CD14-positive monocyte (primary cell): Measurements from ENCODE around the gene NSMF. TPM values are rescaled to one million over a fixed set of nuclear protein-coding genes. Genes with fewer than 3 reads are reported as not detected.

Source experiments
- DNase-seq, 3 donors: peaks; one replicate each; pipeline ENCODE4 v3.0.0-alpha.2; 2011 to 2022
- H2AFZ ChIP-seq: 2 replicates; pipeline ENCODE4 v1.6.0; 2012; ENCODE audit warnings: mild to moderate bottlenecking, low read depth, low read length, inconsistent platforms; ENCODE audit not compliant: insufficient read depth, poor library complexity, severe bottlenecking
- H3K27ac ChIP-seq, 2 donors: 1 replicate in 1 of 2; 2 replicates in 1 of 2; pipeline ENCODE4 v1.5.1; 2012 to 2013; ENCODE audit warnings: low read length in 2 of 2, control low read depth in 1 of 2, inconsistent platforms in 1 of 2, low read depth in 1 of 2, mild to moderate bottlenecking in 1 of 2
- H3K27me3 ChIP-seq, 2 donors: one replicate each; pipeline versions ENCODE4 v1.6.0 to v1.6.1; 2011 to 2013; ENCODE audit warnings: low read length in 2 of 2; ENCODE audit not compliant: control insufficient read depth in 2 of 2, insufficient read depth in 2 of 2
- H3K36me3 ChIP-seq, 2 donors: replicated peaks in 1 of 2; 1 replicate in 1 of 2; 2 replicates in 1 of 2; pipeline versions ENCODE4 v1.5.1 to v1.6.1; 2012 to 2013; ENCODE audit warnings: low read length in 2 of 2, control low read depth in 1 of 2, inconsistent platforms in 1 of 2, mild to moderate bottlenecking in 1 of 2; ENCODE audit not compliant: insufficient read depth in 2 of 2, control insufficient read depth in 1 of 2
- H3K4me1 ChIP-seq, 2 donors: 1 replicate in 1 of 2; 2 replicates in 1 of 2; pipeline versions ENCODE4 v1.5.1 to v1.6.1; 2012 to 2013; ENCODE audit warnings: low read length in 2 of 2, control low read depth in 1 of 2, inconsistent platforms in 1 of 2, mild to moderate bottlenecking in 1 of 2, moderate library complexity in 1 of 2; ENCODE audit not compliant: insufficient read depth in 2 of 2, control insufficient read depth in 1 of 2
- H3K4me2 ChIP-seq: replicated peaks from 2 replicates; pipeline ENCODE3; 2012; ENCODE audit warnings: low read length, moderate library complexity, mild to moderate bottlenecking; ENCODE audit not compliant: poor library complexity, severe bottlenecking; ENCODE audit errors: extremely low read depth
- H3K4me3 ChIP-seq, 3 experiments: fragments of 200-600 bp in 1 of 3; sonication (generic) in 1 of 3; replicated peaks in 1 of 3; 1 replicate in 2 of 3; 2 replicates in 1 of 3; pipeline ENCODE4 v1.5.1; 2011 to 2013; ENCODE audit warnings: low read length in 3 of 3, mild to moderate bottlenecking in 3 of 3, control low read depth in 2 of 3, low read depth in 2 of 3, inconsistent platforms in 1 of 3, moderate library complexity in 1 of 3
- H3K79me2 ChIP-seq: 2 replicates; pipeline ENCODE4 v1.6.0; 2012; ENCODE audit warnings: mild to moderate bottlenecking, control low read depth, inconsistent platforms, low read length, moderate library complexity; ENCODE audit not compliant: insufficient read depth
- H3K9ac ChIP-seq: 2 replicates; pipeline ENCODE4 v1.6.0; 2017; ENCODE audit warnings: low read length, mild to moderate bottlenecking; ENCODE audit not compliant: insufficient read depth, poor library complexity, severe bottlenecking
- H3K9me3 ChIP-seq, 2 donors: replicated peaks in 1 of 2; 1 replicate in 1 of 2; 2 replicates in 1 of 2; pipeline versions ENCODE4 v1.5.1 to v1.6.1; 2012 to 2013; ENCODE audit warnings: low read length in 2 of 2, control low read depth in 1 of 2; ENCODE audit not compliant: control insufficient read depth in 1 of 2, insufficient read depth in 1 of 2
- H4K20me1 ChIP-seq: 2 replicates; pipeline ENCODE4 v1.6.0; 2012; ENCODE audit warnings: mild to moderate bottlenecking, low read length, control low read depth, moderate library complexity; ENCODE audit not compliant: insufficient read depth
- H3K27ac Mint-ChIP-seq, 7 donors: one replicate each; pipeline ENCODE4 v1.8.0; 2020; ENCODE audit warnings: mild to moderate bottlenecking in 7 of 7, mixed read lengths in 7 of 7, moderate library complexity in 6 of 7, inconsistent platforms in 2 of 7
- H3K27me3 Mint-ChIP-seq, 3 donors: one replicate each; pipeline ENCODE4 v1.8.0; 2021 to 2022; ENCODE audit warnings: low read depth in 3 of 3, mild to moderate bottlenecking in 3 of 3, mixed read lengths in 3 of 3, moderate library complexity in 3 of 3, inconsistent platforms in 1 of 3
- H3K36me3 Mint-ChIP-seq, 2 donors: one replicate each; pipeline ENCODE4 v1.8.0; 2020; ENCODE audit warnings: mixed read lengths in 2 of 2, inconsistent platforms in 1 of 2, mild to moderate bottlenecking in 1 of 2
- H3K4me1 Mint-ChIP-seq: one replicate; pipeline ENCODE4 v1.8.0; 2020; ENCODE audit warnings: mild to moderate bottlenecking, mixed read lengths
- H3K4me3 Mint-ChIP-seq, 2 donors: one replicate each; pipeline ENCODE4 v1.8.0; 2020; ENCODE audit warnings: mild to moderate bottlenecking in 2 of 2, mixed read lengths in 2 of 2, moderate library complexity in 1 of 2
- H3K9me3 Mint-ChIP-seq, 7 donors: one replicate each; pipeline ENCODE4 v1.8.0; 2020 to 2022; ENCODE audit warnings: mixed read lengths in 7 of 7, mild to moderate bottlenecking in 6 of 7, moderate library complexity in 6 of 7, inconsistent platforms in 2 of 7
- WGBS: methylation state at CpG from one replicate; pipeline ENCODE4 v1.1.5; 2013; ENCODE audit warnings: missing lambda C conversion rate; ENCODE audit not compliant: insufficient coverage; 5-methylcytosine and 5-hydroxymethylcytosine counted together
- intact Hi-C, 2 donors: fragments of 100-400 bp; cut with micrococcal nuclease; formaldehyde crosslinking; loops; one replicate each; pipeline versions ENCODE4 v1.15.0 to v1.15.1; 2023
- polyA plus RNA-seq, 3 donors: library from polyadenylated mRNA; depleted of rRNA in 1 of 3; unstranded in 2 of 3; stranded (reverse) in 1 of 3; fragments of 300-500 nt in 2 of 3; fragments of >200 nt in 1 of 3; fragmentation: Illumina TruSeq in 2 of 3; gene quantifications; 1 replicate in 2 of 3; 2 replicates in 1 of 3; pipeline ENCODE4 v1.2.3, GENCODE V29; 2012 to 2021
- TF ChIP-seq, protein P1 (sequence below): fragments of 200-600 bp; IDR thresholded peaks from one replicate; pipeline ENCODE4 v1.8.0; 2022; ENCODE audit warnings: antibody characterized with exemption, mild to moderate bottlenecking

NSMF gene
- polyA plus RNA-seq, 3 donors, result 4.6 to 68.4 (median 5.3) TPM

DNA sequence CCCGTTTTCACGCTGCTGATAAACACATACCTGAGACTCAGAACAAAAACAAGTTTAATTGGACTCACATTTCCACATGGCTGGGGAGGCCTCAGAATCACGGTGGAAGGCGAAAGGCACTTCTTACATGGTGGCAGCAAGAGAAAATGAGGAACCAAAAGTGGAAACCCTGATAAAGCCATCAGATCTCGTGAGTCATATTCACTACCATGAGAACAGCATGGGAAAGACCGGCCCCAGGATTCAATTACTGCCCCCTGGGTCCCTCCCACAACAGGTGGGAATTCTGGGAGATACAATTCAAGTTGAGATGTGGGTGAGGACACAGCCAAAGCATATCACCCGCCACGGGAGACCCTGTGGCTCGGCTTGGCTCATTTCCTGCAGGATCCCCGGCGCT is 56.4 kb downstream of the NSMF start:
- peaks cover 15% of the 10 kb centered on the region in 2 donors for H3K4me1 ChIP-seq
- H3K27ac ChIP-seq, result peak overlapping the region in 1 of 2 donors; percentile 38
- DNase-seq, result peak in 2 of 3 donors; percentile 48 to 70
- no peak overlapping the region for H3K4me3 Mint-ChIP-seq
- peak overlapping the region in 4 of 7 donors; percentile 1 to 72 (median 34) for H3K27ac Mint-ChIP-seq
- no peaks in the 10 kb centered on the region for H3K79me2 ChIP-seq
- H3K4me1 Mint-ChIP-seq, result peaks cover 20% of the 10 kb centered on the region
- H3K36me3 Mint-ChIP-seq, result peaks cover 17 to 20% of the 10 kb centered on the region in 2 donors
- H3K27me3 ChIP-seq, result peaks cover 7 to 15% of the 10 kb centered on the region in 2 donors
- H3K9me3 ChIP-seq, result peaks cover 9 to 35% of the 10 kb centered on the region in 2 donors
- peaks cover 22% of the 10 kb centered on the region for H4K20me1 ChIP-seq
- TF ChIP-seq, protein P1, sequence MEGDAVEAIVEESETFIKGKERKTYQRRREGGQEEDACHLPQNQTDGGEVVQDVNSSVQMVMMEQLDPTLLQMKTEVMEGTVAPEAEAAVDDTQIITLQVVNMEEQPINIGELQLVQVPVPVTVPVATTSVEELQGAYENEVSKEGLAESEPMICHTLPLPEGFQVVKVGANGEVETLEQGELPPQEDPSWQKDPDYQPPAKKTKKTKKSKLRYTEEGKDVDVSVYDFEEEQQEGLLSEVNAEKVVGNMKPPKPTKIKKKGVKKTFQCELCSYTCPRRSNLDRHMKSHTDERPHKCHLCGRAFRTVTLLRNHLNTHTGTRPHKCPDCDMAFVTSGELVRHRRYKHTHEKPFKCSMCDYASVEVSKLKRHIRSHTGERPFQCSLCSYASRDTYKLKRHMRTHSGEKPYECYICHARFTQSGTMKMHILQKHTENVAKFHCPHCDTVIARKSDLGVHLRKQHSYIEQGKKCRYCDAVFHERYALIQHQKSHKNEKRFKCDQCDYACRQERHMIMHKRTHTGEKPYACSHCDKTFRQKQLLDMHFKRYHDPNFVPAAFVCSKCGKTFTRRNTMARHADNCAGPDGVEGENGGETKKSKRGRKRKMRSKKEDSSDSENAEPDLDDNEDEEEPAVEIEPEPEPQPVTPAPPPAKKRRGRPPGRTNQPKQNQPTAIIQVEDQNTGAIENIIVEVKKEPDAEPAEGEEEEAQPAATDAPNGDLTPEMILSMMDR, result no peak
- H3K4me2 ChIP-seq, result no peak overlapping the region
- no peak overlapping the region for H2AFZ ChIP-seq
- peaks cover 19 to 40% (median 25%) of the 10 kb centered on the region in 7 donors for H3K9me3 Mint-ChIP-seq
- no peaks in the 10 kb centered on the region for H3K36me3 ChIP-seq
- H3K27me3 Mint-ChIP-seq, result peaks cover 19 to 24% (median 20%) of the 10 kb centered on the region in 3 donors
- no peak overlapping the region for H3K9ac ChIP-seq
- no peak overlapping the region for H3K4me3 ChIP-seq
- WGBS, result 86% methylated on average over 2 of the region's 11 CpGs
- intact Hi-C loops, result no loop called here

DNA sequence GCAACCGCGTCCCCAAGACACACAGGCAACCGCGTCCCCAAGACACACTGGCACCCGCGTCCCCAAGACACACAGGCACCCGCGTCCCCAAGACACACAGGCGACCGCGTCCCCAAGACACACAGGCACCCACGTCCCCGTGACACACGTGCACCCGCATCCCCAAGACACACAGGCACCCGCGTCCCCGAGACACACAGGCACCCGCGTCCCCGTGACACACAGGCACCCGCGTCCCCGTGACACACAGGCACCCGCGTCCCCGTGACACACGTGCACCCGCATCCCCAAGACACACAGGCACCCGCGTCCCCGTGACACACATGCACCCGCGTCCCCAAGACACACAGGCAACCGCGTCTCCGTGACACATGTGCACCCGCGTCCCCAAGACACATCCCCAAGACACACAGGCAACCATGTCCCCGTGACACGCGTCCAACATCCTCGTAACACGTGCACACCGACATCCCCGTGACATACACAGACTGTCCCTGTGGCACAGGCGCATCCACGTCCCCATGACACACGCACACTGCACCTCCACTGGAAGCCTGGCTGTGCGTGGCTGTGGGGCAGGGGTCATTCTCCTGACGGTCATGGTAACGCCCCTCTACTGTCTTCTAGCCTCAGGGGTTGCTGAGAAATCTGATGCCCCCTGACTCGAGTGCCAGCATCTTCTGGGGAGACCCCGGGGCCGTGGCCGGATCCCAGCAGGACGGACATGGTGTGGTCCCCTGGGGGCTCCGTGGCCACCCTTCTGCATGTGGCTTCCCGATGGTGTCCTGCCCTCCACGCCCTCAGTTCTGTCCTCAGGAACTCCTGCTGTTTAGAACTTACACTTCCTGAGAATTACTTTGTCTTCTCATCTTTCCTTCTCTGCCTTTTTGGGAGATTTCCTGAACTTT is 60.3 kb downstream of the NSMF start:
- no peak overlapping the region for H2AFZ ChIP-seq
- H3K9me3 Mint-ChIP-seq, result peaks cover 24 to 43% (median 30%) of the 10 kb centered on the region in 7 donors
- no peak overlapping the region for H3K9ac ChIP-seq
- H3K36me3 ChIP-seq, result no peaks in the 10 kb centered on the region
- H3K9me3 ChIP-seq, result peaks cover 9 to 38% of the 10 kb centered on the region in 2 donors
- intact Hi-C loops, result no loop called here
- peaks cover 12 to 15% of the 10 kb centered on the region in 2 donors for H3K4me1 ChIP-seq
- peak overlapping the region in 1 of 2 donors; percentile 65 for H3K27ac ChIP-seq
- no peaks in the 10 kb centered on the region for H3K79me2 ChIP-seq
- peaks cover 15 to 23% of the 10 kb centered on the region in 2 donors for H3K36me3 Mint-ChIP-seq
- H3K4me3 Mint-ChIP-seq, result no peak overlapping the region
- TF ChIP-seq, protein P1, result no peak
- DNase-seq, result no peak
- no peak overlapping the region for H3K4me2 ChIP-seq
- no peaks in the 10 kb centered on the region for H3K27me3 ChIP-seq
- 96% methylated on average over 48 of the region's 60 CpGs for WGBS
- peak overlapping the region in 6 of 7 donors; percentile 7 to 94 (median 85) for H3K27ac Mint-ChIP-seq
- H4K20me1 ChIP-seq, result no peaks in the 10 kb centered on the region
- peaks cover 17% of the 10 kb centered on the region for H3K4me1 Mint-ChIP-seq
- peaks cover 0 to 5% (median 3%) of the 10 kb centered on the region in 3 donors for H3K27me3 Mint-ChIP-seq
- H3K4me3 ChIP-seq, result no peak overlapping the region
